GM06990 (cell line): ENCODE measurements around the gene URB2.

Experiments
- DNase-seq: peaks from one replicate; pipeline ENCODE4 v3.0.0-alpha.2; 2011; ENCODE audit not compliant: insufficient read length; ENCODE audit errors: extremely low read depth
- H3K27me3 ChIP-seq: replicated peaks from 2 replicates; pipeline ENCODE4 v1.6.0; 2011; ENCODE audit warnings: low read length; ENCODE audit not compliant: control insufficient read depth, insufficient read depth
- H3K36me3 ChIP-seq: 2 replicates; pipeline ENCODE4 v1.5.1; 2011; ENCODE audit warnings: low read length; ENCODE audit not compliant: control insufficient read depth, insufficient read depth
- H3K4me3 ChIP-seq: replicated peaks from 2 replicates; pipeline ENCODE4 v1.5.1; 2011; ENCODE audit warnings: low read depth, mild to moderate bottlenecking, control low read depth, low read length
- CTCF ChIP-seq: IDR thresholded peaks from 2 replicates; pipeline ENCODE4 v1.5.1; 2011; ENCODE audit warnings: low read length, control low read depth, mild to moderate bottlenecking, inconsistent platforms; ENCODE audit not compliant: insufficient read depth, poor library complexity, severe bottlenecking

URB2 gene

GRCh38 chr1:229664133-229664689, 38.2 kb downstream of the URB2 start:
- H3K4me3 ChIP-seq, result no peak overlapping the region
- H3K36me3 ChIP-seq, result peaks cover 5% of the 10 kb centered on the region
- H3K27me3 ChIP-seq, result no peaks in the 10 kb centered on the region
- peak; percentile 45 for DNase-seq
- no peak for TF ChIP-seq CTCF

- no peaks in the 10 kb centered on the region for H3K27me3 ChIP-seq
- TF ChIP-seq CTCF, result no peak
- H3K4me3 ChIP-seq, result no peak overlapping the region
- peaks cover 2% of the 10 kb centered on the region for H3K36me3 ChIP-seq
- DNase-seq, result no peak
These were observed 40.0 kb downstream of the URB2 start for GRCh38 chr1:229665912-229666558.

GRCh38 chr1:229666585-229666984, 40.5 kb downstream of the URB2 start:
- no peaks in the 10 kb centered on the region for H3K27me3 ChIP-seq
- TF ChIP-seq CTCF, result no peak

GRCh38 chr1:229669333-229669732, 43.3 kb downstream of the URB2 start:
- no peak for TF ChIP-seq CTCF
- DNase-seq, result no peak
- Histone ChIP-seq H3K36me3 (no peaks in the 10 kb centered on the region; the same call in 1 of the 2 replicates), H3K4me3 (no peak overlapping the region), H3K27me3 (no peaks in the 10 kb centered on the region)

More at GRCh38 chr1:229666585-229666984, 40.5 kb downstream of the URB2 start:
- no peak for DNase-seq
- Histone ChIP-seq H3K36me3 (no peaks in the 10 kb centered on the region; the same call in none of the 2 replicates), H3K4me3 (no peak overlapping the region)

- DNase-seq, result no peak
- no peak for TF ChIP-seq CTCF
- Histone ChIP-seq H3K4me3 (no peak overlapping the region), H3K36me3 (no peaks in the 10 kb centered on the region; the same call in 1 of the 2 replicates), H3K27me3 (no peaks in the 10 kb centered on the region)
These were observed 45.3 kb downstream of the URB2 start for GRCh38 chr1:229671310-229671709.
